B cell (primary cell): ENCODE data around the gene FA2H.

Experiments used
- EZH2 ChIP-seq: IDR thresholded peaks from 2 replicates; pipeline ENCODE4 v1.6.1; 2012; ENCODE audit warnings: borderline replicate concordance, low read depth, mild to moderate bottlenecking, moderate library complexity, low read length; ENCODE audit not compliant: insufficient read depth, poor library complexity, severe bottlenecking
- TF ChIP-seq, protein P1 (sequence below): fragments of 200-600 bp; IDR thresholded peaks from one replicate; pipeline ENCODE4 v1.8.0; 2022; ENCODE audit warnings: antibody characterized with exemption, mild to moderate bottlenecking

DNA sequence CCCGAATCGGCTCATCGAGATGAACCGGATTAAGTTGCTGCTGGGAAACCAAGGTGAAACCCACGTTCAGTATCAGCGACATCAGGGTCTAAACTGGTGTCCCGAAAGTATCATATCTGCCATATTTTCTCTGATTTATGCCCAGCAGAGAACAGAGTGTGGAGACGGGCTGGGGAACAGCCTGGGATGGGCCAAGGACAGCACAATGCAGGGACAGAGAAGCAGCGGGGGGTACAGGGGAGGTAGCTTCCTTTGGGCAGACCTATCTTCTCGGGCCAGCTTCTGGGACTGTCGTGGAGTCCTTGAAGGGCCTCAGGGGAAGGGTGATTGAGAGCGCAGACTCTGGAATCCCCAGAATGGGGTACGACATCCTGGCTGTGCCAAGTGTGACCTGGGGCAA lies 56.5 kb downstream of the FA2H start:
- TF ChIP-seq, protein P1, sequence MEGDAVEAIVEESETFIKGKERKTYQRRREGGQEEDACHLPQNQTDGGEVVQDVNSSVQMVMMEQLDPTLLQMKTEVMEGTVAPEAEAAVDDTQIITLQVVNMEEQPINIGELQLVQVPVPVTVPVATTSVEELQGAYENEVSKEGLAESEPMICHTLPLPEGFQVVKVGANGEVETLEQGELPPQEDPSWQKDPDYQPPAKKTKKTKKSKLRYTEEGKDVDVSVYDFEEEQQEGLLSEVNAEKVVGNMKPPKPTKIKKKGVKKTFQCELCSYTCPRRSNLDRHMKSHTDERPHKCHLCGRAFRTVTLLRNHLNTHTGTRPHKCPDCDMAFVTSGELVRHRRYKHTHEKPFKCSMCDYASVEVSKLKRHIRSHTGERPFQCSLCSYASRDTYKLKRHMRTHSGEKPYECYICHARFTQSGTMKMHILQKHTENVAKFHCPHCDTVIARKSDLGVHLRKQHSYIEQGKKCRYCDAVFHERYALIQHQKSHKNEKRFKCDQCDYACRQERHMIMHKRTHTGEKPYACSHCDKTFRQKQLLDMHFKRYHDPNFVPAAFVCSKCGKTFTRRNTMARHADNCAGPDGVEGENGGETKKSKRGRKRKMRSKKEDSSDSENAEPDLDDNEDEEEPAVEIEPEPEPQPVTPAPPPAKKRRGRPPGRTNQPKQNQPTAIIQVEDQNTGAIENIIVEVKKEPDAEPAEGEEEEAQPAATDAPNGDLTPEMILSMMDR = no peak
- TF ChIP-seq EZH2 = no peak
